HCT116 (cell line): ENCODE data around the gene SUGT1. TPM values are rescaled to one million over a fixed set of nuclear protein-coding genes. Genes with fewer than 3 reads are reported as not detected.

ENCODE experiments used
- ATAC-seq: fragments of 200-7000 bp; cut with Tn5 transposase; 2 replicates; pipeline ENCODE4 v1.9.1; 2020; ENCODE audit warnings: mild to moderate bottlenecking, moderate library complexity
- BruUV-seq: library from RNA; stranded (reverse); fragments of 400-500 nt; replicated peaks from 2 replicates; lab custom pipeline; 2021; lab: Mats Ljungman, UMichigan
- CTCF ChIA-PET: fragments of 300-600 bp; sonication (Branson Sonifier 250); formaldehyde crosslinking; loops from one replicate; lab custom pipeline; 2021; ENCODE audit warnings: antibody characterized with exemption; lab: Charles Lee
- POLR2A ChIA-PET: fragments of 300-600, 350-600 bp; sonication (Branson Sonifier 250); formaldehyde crosslinking; loops from one replicate; lab custom pipeline; 2021; ENCODE audit warnings: antibody characterized with exemption; lab: Charles Lee
- RAD21 ChIA-PET, 2 experiments: fragments of 300-600 bp; sonication (Branson Sonifier 250); formaldehyde crosslinking; loops; one replicate each; lab custom pipeline; 2023; ENCODE audit warnings: low total read pairs in 2 of 2; ENCODE audit not compliant: uncharacterized antibody in 2 of 2, unreplicated experiment in 2 of 2, low non-redundant PET in 1 of 2; lab: Charles Lee
- DNase-seq: peaks from one replicate; pipeline ENCODE4 v3.0.0-alpha.2; 2010; ENCODE audit warnings: low read depth, low spot score
- H2AFZ ChIP-seq: fragments of 200-600 bp; shearing (Covaris generic), sonication (generic); 2 replicates; pipeline ENCODE4 v1.6.1; 2017; ENCODE audit warnings: low read depth, mixed run types, mixed read lengths, antibody characterized with exemption, low read length; ENCODE audit not compliant: poor library complexity, severe bottlenecking
- H3K27ac ChIP-seq: 2 replicates; pipeline ENCODE4 v1.5.1; 2012; ENCODE audit warnings: low read depth, low read length
- H3K27me3 ChIP-seq: fragments of 200-600 bp; sonication (generic); 2 replicates; pipeline ENCODE4 v1.6.1; 2016; ENCODE audit warnings: mixed run types, low read length, mixed read lengths; ENCODE audit not compliant: insufficient read depth
- H3K36me3 ChIP-seq, 2 experiments: fragments of 200-500 bp in 1 of 2; fragments of 200-600 bp in 1 of 2; sonication (Bioruptor generic) in 1 of 2; sonication (generic) in 1 of 2; 2 replicates each; pipeline versions ENCODE4 v1.5.1 to v1.6.1; 2014 to 2016; ENCODE audit warnings: low read length in 2 of 2, inconsistent platforms in 1 of 2, mixed read lengths in 1 of 2, mixed run types in 1 of 2; ENCODE audit not compliant: insufficient read depth in 2 of 2, control insufficient read depth in 1 of 2
- H3K4me1 ChIP-seq, 2 experiments: fragments of 200-600 bp in 1 of 2; sonication (generic) in 1 of 2; 2 replicates each; pipeline versions ENCODE4 v1.5.1 to v1.6.1; 2012 to 2017; ENCODE audit warnings: low read length in 2 of 2, inconsistent platforms in 1 of 2, mild to moderate bottlenecking in 1 of 2, mixed read lengths in 1 of 2, mixed run types in 1 of 2, moderate library complexity in 1 of 2; ENCODE audit not compliant: insufficient read depth in 2 of 2, control insufficient read depth in 1 of 2
- H3K4me2 ChIP-seq: fragments of 200-600 bp; sonication (generic); 2 replicates; pipeline ENCODE4 v1.6.1; 2017; ENCODE audit warnings: mixed run types, low read length, mixed read lengths
- H3K4me3 ChIP-seq, 2 experiments: fragments of 200-600 bp in 1 of 2; sonication (generic) in 1 of 2; replicated peaks in 1 of 2; 2 replicates each; pipeline ENCODE4 v1.5.1; 2011 to 2016; ENCODE audit warnings: low read length in 2 of 2, control low read depth in 1 of 2, low read depth in 1 of 2, mild to moderate bottlenecking in 1 of 2, mixed read lengths in 1 of 2, mixed run types in 1 of 2
- H3K79me2 ChIP-seq: fragments of 200-600 bp; sonication (generic); 2 replicates; pipeline ENCODE4 v1.6.1; 2017; ENCODE audit warnings: mild to moderate bottlenecking, mixed run types, low read length, moderate library complexity, mixed read lengths; ENCODE audit not compliant: insufficient read depth
- H3K9ac ChIP-seq: fragments of 200-600 bp; sonication (generic); 2 replicates; pipeline ENCODE4 v1.6.1; 2016; ENCODE audit warnings: low read length, mixed read lengths
- H3K9me2 ChIP-seq: fragments of 200-600 bp; sonication (generic), shearing (Covaris generic); 2 replicates; pipeline ENCODE4 v1.6.1; 2017; ENCODE audit warnings: mixed run types, mild to moderate bottlenecking, moderate library complexity; ENCODE audit not compliant: insufficient read depth
- H3K9me3 ChIP-seq, 2 experiments: fragments of 200-500 bp in 1 of 2; fragments of 200-600 bp in 1 of 2; sonication (Bioruptor generic) in 1 of 2; sonication (generic) in 1 of 2; 2 replicates each; pipeline ENCODE4 v1.6.1; 2014 to 2017; ENCODE audit warnings: low read length in 2 of 2, mixed read lengths in 2 of 2, inconsistent platforms in 1 of 2, low read depth in 1 of 2, mild to moderate bottlenecking in 1 of 2, mixed run types in 1 of 2, moderate library complexity in 1 of 2; ENCODE audit not compliant: control insufficient read depth in 1 of 2, insufficient read depth in 1 of 2
- H4K20me1 ChIP-seq: fragments of 200-600 bp; sonication (generic), shearing (Covaris generic); 2 replicates; pipeline ENCODE4 v1.6.1; 2017; ENCODE audit warnings: mixed run types, mild to moderate bottlenecking, moderate library complexity; ENCODE audit not compliant: insufficient read depth
- CBX3 ChIP-seq: IDR thresholded peaks from 2 replicates; pipeline ENCODE4 v1.6.1; 2012; ENCODE audit warnings: low read depth
- CTCF ChIP-seq, 3 experiments: fragments of 200-600 bp in 1 of 3; sonication (generic) in 1 of 3; IDR thresholded peaks in 2 of 3; conservative IDR thresholded peaks in 1 of 3; 2 replicates each; pipeline ENCODE4 v1.5.1; 2012 to 2017; ENCODE audit warnings: low read depth in 2 of 3, low read length in 2 of 3, antibody characterized with exemption in 1 of 3, borderline replicate concordance in 1 of 3, control low read depth in 1 of 3, mild to moderate bottlenecking in 1 of 3, mixed read lengths in 1 of 3, mixed run types in 1 of 3, moderate library complexity in 1 of 3; ENCODE audit not compliant: insufficient read depth in 1 of 3
- EGR1 ChIP-seq: IDR thresholded peaks from 2 replicates; pipeline ENCODE4 v1.6.1; 2012; ENCODE audit warnings: low read depth
- ELF1 ChIP-seq: IDR thresholded peaks from 2 replicates; pipeline ENCODE4 v1.6.1; 2012; ENCODE audit warnings: low read depth, borderline replicate concordance
- EZH2phosphoT487 ChIP-seq: fragments of 200-600 bp; IDR thresholded peaks from 2 replicates; pipeline ENCODE4 v1.6.1; 2018; ENCODE audit warnings: antibody characterized with exemption, borderline replicate concordance
- JUND ChIP-seq: IDR thresholded peaks from 2 replicates; pipeline ENCODE4 v1.6.1; 2012
- RAD21 ChIP-seq: IDR thresholded peaks from 2 replicates; pipeline ENCODE4 v1.6.1; 2012; ENCODE audit warnings: low read depth, mild to moderate bottlenecking
- SIN3A ChIP-seq: IDR thresholded peaks from 2 replicates; pipeline ENCODE4 v1.6.1; 2012; ENCODE audit warnings: low read depth
- TCF7L2 ChIP-seq: IDR thresholded peaks from 2 replicates; pipeline ENCODE4 v1.7.0; 2011; ENCODE audit warnings: borderline replicate concordance, inconsistent platforms; ENCODE audit not compliant: insufficient read depth, insufficient read length; ENCODE audit errors: extremely low read depth
- YY1 ChIP-seq: IDR thresholded peaks from 2 replicates; pipeline ENCODE4 v1.6.1; 2011; ENCODE audit warnings: low read length, low read depth, moderate library complexity, mild to moderate bottlenecking; ENCODE audit not compliant: insufficient replicate concordance; ENCODE audit errors: extremely low read depth
- ZBTB33 ChIP-seq: IDR thresholded peaks from 2 replicates; pipeline ENCODE4 v1.6.1; 2011; ENCODE audit warnings: mild to moderate bottlenecking, low read length, moderate library complexity; ENCODE audit not compliant: insufficient replicate concordance; ENCODE audit errors: extremely low read depth
- ZFX ChIP-seq: fragments of 450-650 bp; IDR thresholded peaks from 2 replicates; pipeline ENCODE4 v1.6.1; 2017
- ZNF274 ChIP-seq: fragments of 200-500 bp; sonication (Bioruptor generic); IDR thresholded peaks from 2 replicates; pipeline ENCODE4 v1.6.1; 2014; ENCODE audit warnings: mild to moderate bottlenecking, low read depth, low read length, inconsistent platforms
- intact Hi-C: fragments of 100-400 bp; cut with micrococcal nuclease; formaldehyde crosslinking; loops from 2 replicates; pipeline ENCODE4 v1.10.0; 2022
- total RNA-seq: library from RNA; stranded (reverse); gene quantifications from one replicate; pipeline ENCODE4 v1.2.1, GENCODE V29; 2021; ENCODE audit not compliant: unreplicated experiment
- TF ChIP-seq, protein P1 (sequence below): IDR thresholded peaks from 2 replicates; pipeline ENCODE4 v1.6.1; 2012

The SUGT1 gene
- total RNA-seq, 1 experiment from 2014 or later, result 75.6 TPM

DNA sequence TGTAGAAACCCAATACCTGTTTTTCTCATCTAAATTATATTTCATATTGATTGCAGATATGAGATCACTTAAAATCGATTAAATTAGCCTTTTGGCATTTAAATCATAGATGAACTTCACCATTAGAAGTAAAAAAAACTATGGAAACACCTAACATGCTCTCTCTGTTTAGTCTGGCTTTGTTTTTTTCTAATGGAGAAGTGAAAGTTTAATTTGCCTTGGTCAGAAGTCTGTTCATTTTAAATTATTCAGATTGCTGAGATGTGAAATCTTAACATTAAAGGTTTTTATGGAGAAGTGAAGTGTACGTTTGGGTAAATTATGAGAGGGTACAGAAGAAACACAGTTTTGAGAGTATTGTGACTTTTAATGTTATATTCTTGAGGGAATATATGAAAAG, 6.7 kb downstream of the SUGT1 start:
- Histone ChIP-seq H3K27me3 (no peaks in the 10 kb centered on the region), H3K36me3 (peaks cover 50 to 54% of the 10 kb centered on the region in 2 experiments), H3K79me2 (peaks cover 75% of the 10 kb centered on the region), H3K4me3 (no peak overlapping the region), H4K20me1 (no peaks in the 10 kb centered on the region), H3K4me2 (no peak overlapping the region), H3K27ac (no peak overlapping the region), H3K9ac (no peak overlapping the region), H3K9me3 (no peaks in the 10 kb centered on the region), H3K9me2 (no peaks in the 10 kb centered on the region), H3K4me1 (0 out of 4 replicates have a peak, but pooled peaks cover 0 to under 1% of the 10 kb centered on the region in 2 experiments), H2AFZ (no peak overlapping the region)
- ChIA-PET POLR2A (no interaction called here), CTCF (no interaction called here), RAD21 (no interaction called here)
- intact Hi-C loops, result no loop called here
- no peak for DNase-seq
- ATAC-seq, result no peak
- TF ChIP-seq YY1 (no peak), ZBTB33 (no peak), ZFX (no peak), RAD21 (no peak), SIN3A (no peak), EZH2phosphoT487 (no peak), TCF7L2 (no peak), ZNF274 (no peak), EGR1 (no peak), CTCF (IDR thresholded peaks at IDR 0.05 in 2 of 3, conservative IDR thresholded peaks at IDR 0.05 in 1 of 3; ENCODE audit: borderline replicate concordance in 1 of 3, insufficient read depth in 1 of 3, low read depth in 2 of 3, low read length in 2 of 3) (no peak), JUND (no peak), ELF1 (no peak), CBX3 (no peak)
- TF ChIP-seq, protein P1, sequence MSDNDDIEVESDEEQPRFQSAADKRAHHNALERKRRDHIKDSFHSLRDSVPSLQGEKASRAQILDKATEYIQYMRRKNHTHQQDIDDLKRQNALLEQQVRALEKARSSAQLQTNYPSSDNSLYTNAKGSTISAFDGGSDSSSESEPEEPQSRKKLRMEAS, result no peak
- no TSS peak for BruUV-seq
